Measurements from ENCODE around the gene CIAO1.
"Not testable (repeated sequence)": the region's sequence is repeated elsewhere in the genome, so short reads cannot be mapped to it uniquely, and the experiment has no call there.

The CIAO1 gene

DNA sequence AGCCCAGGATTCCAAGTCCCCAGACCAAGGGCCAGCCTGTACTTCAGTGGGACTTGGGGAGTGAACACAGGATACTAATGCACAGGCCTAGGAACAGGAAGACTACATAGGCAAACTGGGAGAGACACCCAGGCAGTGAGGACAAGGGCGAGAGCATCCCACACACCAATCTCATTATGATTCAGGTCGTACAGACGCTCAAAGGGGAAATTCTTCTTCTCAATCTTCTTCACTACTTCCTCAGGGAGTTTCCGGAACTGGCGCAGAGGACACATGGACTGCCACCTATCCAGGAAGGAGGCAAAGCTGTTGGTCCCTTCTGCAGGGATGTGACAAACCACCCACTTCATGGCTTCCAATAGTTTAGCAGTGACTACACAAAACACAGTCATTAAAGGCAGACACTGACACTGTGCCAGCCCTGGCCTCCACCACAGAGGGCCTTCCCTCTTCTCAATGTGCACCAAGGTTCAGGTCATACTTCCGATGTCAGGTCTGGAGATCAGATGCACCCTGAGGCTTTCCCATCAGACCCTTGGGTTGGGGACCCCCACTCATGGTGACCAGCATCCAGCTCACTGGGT, 21.3 kb downstream of the CIAO1 start:
- DNase-seq, result no peak

DNA sequence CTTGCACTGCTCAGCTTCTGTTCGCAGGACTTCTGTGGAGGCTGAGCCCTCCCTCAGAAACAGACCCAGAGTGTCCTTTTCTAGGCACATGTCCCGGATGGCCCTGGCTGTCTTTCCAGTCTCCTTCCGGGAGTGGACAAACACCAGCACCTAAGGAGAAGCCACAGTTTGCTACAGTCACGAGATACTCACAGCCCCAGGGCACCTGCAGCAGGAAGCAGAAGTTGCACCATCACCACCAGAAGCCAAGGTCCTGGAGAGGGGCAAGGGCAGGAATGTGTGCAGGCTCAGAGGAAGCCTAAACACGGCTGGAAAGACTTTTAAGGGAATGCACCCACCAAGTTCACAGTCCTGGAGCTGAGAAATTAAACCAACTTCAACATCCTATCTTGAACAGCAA, 25.7 kb downstream of the CIAO1 start:
- no peak for DNase-seq

DNA sequence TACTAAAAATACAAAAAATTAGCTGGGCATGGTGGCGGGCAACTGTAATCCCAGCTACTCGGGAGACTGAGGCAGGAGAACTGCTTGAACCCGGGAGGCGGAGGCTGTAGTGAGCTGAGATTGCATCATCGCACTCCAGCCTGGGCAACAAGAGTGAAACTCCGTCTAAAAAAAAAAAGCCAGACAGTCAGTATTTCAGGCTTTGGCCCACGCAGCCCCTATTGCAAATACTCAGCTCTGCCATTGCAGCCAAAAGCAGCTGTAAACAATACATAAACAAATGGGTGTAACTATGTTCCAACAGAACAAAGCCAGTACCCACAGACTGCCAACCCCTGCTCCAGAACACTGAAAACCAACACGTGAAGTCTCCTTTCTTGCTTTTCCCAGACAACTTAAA, 28.2 kb downstream of the CIAO1 start:
- not testable (repeated sequence) for DNase-seq

DNA sequence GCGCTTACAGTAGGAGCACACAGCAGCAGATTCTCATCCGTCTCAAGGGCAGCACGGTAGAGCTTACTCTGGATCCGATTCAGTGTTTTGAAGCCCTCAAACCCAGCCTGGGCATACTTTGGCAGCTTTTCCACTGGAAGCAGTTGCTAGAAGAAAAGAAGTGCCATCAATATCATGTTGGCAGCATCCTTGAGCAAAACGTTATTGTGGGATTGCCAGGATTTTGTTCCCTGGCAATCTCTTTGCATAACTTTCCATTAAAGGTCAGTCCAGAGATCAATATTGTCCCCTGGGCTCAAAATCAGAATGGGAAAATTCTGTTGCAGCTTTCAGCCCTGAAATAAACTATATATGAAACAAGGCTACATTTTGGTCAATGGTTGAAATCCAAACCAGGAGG, 30.9 kb downstream of the CIAO1 start:
- DNase-seq, result no peak

DNA sequence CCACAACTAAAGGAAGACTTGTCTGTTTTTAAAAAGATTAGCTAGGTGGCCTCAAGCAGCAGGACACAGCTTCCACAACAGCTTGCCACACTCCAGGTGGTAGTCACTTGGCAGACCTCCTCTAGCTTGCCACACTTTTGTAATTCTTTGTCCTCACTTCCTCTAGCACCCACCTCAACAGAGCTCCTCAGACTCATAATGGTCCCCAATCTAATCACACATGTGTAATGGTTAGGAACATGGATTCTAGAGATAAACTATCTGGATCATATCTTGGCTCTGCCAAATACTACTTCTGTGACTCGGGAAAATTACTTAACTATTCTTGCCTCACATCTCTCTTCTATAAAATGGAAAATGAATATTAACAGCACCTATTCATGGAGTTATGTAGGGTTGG, 35.8 kb downstream of the CIAO1 start:
- DNase-seq, result no peak

DNA sequence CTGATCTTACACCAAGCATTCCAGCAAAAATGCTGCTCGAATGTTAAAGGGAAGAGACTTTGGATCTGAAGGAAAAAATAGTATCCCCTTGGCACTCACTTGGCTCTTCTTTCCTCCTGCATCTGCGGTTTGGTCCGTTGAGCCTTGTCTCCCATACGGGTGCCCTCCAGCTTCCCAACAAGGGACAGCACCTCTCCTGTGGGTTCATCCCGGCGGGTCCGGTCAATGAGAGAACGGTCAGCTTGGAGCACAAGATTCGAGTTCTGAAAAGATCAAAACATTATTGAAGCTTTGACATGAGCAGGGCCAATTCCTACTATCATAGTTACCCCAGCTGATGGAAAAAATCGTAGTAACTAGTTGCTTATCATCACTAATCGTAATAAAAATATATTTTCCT, 38.6 kb downstream of the CIAO1 start:
- no peak for DNase-seq

DNA sequence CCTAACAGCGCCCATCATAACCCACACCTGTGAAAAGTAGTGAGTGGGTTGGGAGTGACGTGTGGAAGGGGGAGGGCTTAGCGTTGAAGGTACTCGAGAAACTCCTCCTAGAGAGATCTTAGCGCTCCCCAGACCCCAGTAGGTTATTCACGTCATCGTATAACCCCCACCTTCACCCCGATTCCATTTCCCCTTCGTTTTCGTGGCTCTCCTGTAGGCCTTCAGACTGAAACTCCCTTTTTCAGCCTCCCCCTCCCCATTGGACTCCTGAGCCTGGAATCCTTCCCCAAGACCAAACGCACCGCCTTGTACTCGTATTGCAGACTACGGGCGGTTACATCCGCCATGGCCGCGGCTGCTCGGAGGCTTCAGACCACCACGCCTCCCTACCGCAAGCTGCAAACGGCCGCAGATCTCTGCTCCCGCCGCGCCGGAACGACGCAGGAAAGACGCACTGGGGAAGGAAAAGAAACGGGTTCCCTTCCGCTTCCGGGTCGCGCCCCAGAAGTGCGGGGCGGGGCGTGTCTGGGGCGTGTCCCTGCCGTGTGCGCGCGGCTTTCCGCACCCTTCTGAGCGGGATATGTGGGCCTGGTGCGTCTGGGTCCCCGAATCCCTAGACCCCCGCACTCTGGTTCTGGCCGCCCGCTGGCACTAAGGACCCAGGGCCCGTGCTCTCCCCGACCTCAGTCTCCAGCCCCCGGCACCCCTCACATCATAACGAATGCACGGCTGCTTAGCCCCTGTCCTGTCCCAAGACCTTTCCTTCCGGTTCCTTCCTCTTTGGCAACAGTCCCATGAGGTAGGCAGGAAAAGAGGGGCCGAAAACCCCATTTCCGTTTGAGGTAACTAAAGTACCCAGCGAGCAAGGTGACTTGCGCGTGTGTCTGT, 39.3 kb downstream of the CIAO1 start, which contains the start of gene SNRNP200:
SNRNP200 (minus strand) TSS at position 456 of the 888 bp plus-strand sequence; CDS start at position 347, 109 bp downstream.
- peak; percentile 92 to 94 for DNase-seq

DNA sequence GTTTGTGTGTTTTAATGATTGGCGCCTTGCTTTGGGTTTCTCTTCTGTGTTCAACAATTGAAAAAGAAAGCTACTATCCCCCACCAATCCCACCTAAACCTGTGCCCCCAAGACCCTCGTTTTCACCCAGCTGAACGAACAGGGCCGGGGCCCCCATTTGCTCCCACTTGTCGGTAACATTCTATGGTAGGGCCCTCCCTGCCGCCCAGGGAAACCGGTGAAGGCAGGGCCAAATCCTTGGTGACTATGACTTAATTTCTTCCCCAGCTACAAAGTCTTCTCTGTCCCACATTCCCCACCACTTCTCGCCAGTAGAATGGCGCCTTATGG, 39.9 kb downstream of the CIAO1 start:
- DNase-seq, result peak; percentile 23 to 29

DNA sequence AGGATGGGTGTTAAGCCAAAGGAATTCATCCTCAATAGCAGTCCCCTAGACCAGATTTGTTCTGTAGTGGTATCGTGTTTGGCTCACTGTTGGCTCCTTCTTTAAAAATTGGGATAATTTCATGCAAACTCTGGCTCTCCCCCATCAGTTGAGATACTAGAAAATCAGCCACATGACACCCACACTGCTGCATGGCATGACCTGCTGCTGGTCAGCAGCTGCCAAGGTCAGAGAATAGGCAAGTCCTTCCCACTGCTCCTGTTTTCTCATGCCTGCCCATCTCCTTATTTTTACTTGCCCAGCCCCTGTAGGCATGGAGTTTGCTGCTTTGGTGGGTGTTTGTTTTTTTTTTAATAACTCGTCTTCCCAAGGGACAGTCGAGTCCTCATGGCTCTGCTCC, 40.3 kb downstream of the CIAO1 start:
- DNase-seq, result no peak

DNA sequence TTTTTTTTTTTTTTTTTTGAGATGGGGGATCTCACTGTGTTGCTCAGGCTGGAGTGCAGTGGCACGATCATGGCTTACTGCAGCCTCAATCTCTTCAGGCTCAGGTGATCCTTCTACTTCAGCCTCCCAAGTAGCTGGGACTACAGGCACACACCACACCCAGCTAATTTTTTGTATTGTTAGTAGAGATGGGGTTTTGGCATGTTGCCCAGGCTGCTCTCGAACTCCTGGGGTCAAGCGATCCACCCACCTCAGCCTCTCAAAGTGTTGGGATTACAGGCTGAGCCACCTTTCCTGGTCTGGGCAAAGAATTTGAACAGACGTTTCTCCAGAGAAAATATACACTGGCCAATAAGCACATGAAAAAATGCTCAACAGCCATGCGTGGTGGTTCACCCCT, 42.2 kb downstream of the CIAO1 start:
- no peak for DNase-seq

DNA sequence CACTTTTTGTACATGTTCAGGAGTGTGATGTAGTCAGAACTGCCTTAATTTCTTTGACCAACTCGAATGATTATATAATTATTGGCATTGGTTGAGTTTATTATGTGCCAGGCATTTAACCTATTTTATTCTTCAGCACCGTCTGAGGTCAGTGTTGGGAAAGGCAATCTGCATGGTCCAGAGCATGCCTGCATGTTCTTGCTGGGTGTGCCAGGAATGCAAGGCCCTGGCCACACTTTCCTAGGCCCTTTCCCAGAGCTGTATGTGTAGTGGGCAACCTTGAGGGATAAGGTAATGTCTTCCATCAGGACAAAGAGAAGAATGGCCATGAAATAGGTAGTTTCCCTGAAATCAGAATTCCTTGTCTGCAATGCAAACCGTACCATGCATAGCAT, 49.0 kb downstream of the CIAO1 start:
- no peak for DNase-seq

DNA sequence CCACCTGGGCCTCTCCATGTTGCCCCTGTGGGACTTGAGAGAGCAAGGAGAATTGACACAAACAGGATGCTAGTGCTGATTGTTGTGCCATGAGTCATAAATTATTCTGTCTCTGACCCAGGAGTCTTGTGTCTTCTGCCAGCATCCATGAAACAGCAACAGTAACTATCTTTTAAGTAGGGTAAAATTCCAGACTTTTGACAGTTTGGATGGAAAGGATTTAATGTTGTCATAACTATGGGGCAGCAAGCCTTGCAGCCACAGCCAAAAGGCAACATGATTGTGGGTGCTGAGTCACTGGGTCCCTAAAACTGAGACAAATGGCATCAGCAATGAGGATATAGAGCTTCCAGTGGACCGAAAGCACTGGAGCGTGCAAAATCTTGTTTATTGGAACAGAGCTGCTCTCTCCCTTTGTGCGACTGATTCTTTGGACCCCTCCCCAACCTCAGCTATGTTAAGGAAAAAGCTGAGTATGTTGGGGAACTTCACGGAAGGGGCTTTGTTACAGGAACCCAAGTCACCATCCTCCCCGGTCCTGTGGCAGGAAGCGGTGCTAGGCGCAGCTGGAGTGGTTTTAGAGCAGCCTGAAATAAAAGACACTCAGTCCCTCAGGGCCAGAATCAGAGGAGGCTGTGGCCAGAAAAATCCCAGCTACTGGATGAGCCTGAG, 49.5 kb downstream of the CIAO1 start:
- DNase-seq, result peak in 1 of 2 experiments; percentile 21

DNA sequence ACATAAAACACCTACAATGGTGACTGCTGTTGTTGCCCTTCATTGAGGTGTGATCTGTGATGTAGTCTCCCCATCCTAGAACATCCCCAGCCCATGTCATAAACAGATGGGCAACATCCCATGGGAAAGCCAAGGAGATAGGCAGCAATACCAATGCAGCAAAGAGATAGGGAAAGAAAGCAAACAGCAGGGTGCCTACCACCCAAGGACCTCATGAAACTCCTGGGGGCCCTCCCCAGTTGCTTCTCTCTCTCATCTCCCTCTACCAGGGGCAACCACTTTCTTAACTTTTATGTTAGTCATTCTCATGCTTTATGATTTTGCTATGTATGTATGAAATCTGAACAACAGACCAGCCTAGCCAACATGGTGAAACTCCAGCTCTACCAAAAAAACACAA, 51.0 kb downstream of the CIAO1 start:
- no peak for DNase-seq

DNA sequence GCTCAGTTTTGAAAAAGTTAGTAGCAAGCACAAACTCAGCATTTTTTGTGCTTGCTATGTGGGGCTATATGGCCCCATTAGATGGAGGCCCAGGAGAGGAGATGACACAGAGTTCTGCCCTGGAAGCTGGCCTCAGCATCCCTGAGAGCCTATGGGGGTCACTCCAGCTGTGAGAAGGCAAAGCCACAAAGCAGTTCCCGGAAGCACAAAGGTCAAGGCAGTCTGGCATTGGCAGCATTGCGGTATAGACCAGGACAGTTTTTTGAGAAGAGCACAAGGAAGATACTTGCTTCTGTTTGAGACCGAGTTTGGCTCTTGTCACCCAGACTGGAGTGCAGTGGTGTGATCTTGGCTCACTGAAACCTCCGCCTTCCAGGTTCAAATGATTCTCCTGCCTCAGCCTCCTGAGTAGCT, 51.6 kb downstream of the CIAO1 start:
- DNase-seq, result no peak

DNA sequence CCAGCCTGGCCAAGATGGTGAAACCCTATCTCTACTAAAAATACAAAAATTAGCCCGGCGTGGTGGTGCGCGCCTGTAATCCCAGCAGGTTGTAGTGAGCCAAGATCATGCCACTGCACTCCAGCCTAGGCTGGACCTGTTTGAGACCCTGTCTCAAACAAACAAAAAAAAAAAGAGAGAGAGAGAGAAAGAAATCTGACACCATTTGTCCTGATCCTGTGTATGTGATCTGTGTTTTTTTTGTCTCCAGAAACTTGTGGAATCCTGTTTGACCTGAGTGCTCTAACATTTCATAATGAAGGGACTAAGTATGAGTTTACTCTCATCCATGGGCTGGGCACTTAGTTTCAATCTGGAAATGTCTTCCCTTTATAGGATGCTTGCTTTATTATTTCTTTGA, 52.7 kb downstream of the CIAO1 start:
- DNase-seq, result no peak

DNA sequence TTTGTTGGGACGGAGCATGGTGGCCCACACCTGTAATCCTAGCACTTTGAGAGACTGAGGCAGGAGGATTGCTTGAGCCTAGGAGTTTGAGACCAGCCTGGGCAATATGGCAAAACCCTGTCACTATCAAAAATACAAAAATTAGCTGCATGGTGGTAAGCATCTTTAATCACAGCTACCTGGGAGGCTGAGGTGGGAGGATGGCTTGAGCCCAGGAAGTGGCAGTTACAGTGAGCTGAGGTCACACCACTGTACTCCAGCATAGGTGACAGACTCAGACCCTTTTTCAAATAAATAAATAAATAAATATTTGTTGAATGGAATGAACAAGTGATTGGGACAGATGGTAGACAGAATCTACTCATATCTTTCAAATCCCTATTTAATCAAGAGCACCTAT, 53.4 kb downstream of the CIAO1 start:
- no peak for DNase-seq

DNA sequence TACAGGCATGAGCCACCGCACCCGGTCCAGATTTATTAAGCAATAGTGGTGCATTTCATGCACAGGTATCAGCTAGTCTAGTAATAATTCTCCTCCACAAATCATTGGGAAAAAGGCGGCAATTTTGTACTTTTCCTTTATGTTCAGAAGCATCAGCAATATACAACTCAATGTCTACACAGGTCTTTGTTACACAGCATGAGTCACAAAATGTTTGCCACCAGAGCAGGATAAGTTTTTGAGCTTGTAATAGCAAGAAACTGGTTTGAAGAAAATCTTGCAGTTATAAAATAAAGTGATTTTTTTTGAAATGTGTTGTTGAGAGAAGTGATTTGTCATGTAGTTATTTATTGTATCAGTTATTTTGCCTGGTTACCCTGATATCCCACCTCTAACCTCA, 54.3 kb downstream of the CIAO1 start:
- DNase-seq, result no peak

DNA sequence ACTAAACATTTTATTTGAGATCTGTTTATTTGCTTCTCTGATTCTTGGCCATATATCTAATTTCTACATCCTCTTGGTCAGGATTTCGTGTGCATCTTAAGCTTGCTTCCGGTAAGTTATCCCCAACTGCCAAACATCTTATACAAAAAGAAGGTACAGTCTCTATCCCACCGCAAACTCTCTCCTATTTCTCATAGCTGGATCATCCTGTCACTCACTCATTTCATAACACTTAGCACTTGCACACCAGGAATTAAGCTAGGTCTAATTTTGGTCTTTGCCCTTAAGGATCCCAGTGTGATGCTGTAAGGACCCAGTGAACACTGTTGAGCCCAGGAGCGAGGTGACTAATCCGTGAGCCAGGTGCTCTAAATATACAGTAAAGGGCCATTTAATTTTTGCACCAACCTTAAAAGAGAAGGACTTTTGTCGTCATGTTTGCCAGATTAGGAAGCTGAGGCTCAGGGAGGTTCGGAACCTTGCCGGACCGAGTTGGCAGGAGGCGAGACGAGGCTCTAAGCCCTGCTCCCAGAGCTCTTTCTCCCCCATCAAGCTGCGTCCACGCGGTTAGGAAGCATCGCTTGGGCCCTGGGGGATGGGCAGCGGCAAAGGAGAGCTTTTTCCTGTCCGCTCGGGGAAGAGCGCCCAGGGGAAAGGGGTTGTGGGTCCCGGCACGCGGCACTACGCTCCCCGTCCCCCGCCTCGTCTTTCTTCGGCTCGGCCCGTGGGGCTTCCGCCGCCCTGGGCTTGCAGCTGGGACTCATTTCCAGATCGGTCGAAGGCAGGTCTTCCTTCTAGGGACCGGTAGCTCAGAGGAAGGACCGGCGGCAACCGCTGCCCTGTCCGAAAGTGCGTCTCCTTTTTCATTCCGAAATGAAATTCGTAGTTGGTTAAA, 55.0 kb downstream of the CIAO1 start:
- DNase-seq, result peak; percentile 49 to 52
